UCSD-AML1 (cell line): Measurements from ENCODE around the gene SMAD7.

Source experiments
- DNase-seq: peaks from one replicate; lab custom pipeline; 2025; ENCODE audit not compliant: unreplicated experiment; lab: John Stamatoyannopoulos, UW

The SMAD7 gene

GRCh38 chr18:48931680-48932461 is 18.9 kb downstream of the SMAD7 start:
- no peak for DNase-seq

- DNase-seq, result no peak
Observed at GRCh38 chr18:48930926-48931325, 19.8 kb downstream of the SMAD7 start.

- no peak for DNase-seq
Observed at GRCh38 chr18:48929941-48930713, 20.6 kb downstream of the SMAD7 start.

- DNase-seq, result no peak
Observed at GRCh38 chr18:48929212-48929612, 21.6 kb downstream of the SMAD7 start.

DNA sequence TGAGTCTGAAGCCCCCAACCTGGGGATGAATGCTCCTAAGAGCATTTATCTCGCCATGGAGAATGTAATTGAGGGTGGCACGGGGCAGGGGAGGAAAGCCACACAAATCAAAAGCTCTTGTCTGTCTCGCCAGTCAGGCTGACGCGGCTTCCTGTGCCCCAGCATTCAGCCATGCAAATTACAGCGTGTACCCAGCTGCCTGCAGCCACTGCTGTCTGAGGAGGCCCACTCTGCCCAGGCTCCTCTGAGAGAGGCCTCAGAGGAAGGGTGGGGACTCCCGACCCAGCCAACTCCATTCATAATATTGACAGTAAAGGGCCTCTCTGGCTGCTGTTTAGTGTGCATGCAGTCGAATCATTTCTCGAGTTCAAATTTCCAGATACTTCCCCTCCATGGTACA is 22.0 kb downstream of the SMAD7 start:
- DNase-seq, result peak; percentile 69

DNA sequence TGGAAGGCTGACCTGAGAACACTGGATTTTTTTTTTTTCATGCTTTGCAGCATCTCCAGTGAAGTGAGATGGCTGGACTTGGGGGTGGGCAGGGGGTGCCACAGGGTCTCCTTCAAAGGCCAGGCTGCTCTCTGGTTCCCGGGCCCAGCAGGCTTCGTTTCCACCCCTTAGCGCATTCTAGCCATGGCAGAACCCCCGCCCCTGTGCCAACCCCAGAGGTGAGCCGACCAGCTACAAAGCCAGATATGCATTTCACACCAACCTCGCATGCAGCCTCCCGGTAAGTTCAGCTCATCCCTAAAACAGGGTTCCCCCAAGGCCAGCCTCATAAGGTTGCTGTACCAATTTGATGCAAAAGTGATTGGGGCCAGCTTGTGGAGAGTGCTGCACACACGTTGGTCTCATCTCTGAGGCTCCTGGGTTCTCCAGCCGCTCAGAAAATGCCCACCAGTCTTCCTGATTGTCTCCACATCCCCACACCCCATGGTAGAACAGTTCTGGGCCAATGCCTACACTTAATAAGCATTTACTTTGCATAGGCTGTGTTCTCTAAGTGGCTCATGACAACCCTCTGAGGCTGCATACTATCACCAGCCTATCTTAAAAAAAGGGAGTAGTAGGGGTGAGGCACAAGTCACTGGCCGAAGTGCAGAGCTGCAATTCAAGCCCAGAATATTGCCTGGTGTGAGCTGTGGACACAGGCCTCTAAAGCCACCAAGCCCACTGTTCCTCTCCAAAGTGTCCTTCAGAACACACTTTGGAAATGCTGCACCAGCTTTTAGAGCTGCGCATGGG is 23.3 kb downstream of the SMAD7 start:
- DNase-seq, result no peak

GRCh38 chr18:48926420-48926857 is 24.3 kb downstream of the SMAD7 start:
- DNase-seq, result no peak

- no peak for DNase-seq
Observed at GRCh38 chr18:48925491-48925780, 25.3 kb downstream of the SMAD7 start.

DNA sequence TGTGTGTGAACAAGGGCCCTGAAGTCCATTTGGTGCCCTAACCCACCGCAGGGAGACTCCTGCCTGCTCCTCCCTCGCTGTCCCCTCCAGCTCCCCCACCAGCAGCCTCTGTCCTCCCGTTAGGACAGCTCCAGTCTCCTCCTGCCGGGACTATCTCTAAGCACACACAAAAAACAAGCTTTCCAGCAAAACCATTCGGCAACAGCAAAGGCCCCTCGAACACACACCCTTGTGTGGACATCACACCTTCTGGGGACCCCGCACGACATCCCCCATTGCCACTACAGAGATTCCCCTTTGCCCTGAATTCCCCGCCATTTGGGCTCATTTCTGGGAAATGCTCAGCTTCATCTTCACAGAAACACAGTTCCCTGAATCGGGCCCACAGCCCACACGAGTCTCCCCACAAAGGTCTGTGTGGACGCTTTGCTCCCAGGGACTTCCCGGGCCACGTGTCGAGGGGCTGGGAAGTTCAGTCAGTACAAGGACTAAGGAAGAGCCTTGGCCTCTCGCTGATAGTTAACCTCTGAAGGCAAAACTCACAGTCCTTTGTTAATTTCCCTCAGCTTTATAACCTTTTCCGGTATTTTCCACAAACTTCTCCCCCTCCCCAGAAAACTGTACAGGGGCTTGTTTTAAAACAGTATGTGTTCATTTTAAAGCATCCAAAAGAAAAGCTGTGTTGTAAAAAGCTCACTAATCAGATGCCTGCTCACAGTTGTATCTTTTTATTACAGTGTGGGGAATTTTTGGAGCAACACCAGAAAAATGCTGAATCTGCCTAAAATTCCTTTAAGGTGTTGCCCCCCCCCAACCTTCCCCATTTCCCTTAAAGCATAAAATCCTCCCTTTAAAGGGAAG is 25.9 kb downstream of the SMAD7 start:
- DNase-seq, result no peak

DNA sequence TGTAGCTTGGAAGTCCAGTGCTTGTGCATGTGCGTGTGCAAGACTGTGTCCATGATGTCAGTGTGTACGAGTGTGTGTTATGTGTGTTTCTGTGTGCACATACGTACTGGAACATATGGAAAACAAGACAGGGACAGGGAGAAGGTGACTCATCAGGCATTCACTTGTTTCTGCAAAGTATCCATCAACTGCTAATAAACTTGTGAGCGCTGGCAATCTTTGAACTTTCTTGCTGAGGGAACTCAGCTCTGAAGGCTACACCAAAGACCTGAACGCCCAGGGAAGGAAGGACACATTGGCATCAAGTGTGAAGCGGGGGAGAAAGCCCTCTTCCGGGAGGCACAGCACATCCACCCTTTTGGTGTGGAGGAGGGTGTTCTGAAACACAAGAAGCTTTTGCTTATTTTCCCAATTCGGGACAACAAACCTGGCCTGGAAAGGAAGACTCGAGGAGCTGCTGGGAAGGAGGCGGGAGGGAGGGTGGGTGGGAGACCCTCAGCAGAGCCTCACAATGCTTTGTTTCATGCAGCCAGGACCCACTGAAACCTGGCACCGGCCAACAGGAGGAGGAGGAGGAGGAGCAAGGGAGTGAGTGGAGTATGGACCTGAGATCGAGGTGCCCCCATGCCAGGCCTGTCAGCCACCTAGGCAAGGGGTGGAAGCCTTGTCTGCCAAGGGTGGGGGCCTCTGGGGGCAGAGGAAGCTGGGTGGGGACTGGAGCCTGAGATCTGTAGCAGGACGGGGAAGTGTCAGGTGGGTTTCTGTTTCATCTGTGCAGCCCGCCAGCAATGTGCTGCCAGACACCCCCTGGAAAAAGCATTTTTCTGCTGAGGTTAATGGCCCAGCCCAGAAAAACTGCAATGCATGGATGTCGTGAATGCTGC is 26.8 kb downstream of the SMAD7 start:
- DNase-seq, result no peak

- DNase-seq, result peak; percentile 69
Observed at GRCh38 chr18:48922801-48923730, 27.7 kb downstream of the SMAD7 start.

- DNase-seq, result no peak
Observed at GRCh38 chr18:48922226-48922800, 28.5 kb downstream of the SMAD7 start.

DNA sequence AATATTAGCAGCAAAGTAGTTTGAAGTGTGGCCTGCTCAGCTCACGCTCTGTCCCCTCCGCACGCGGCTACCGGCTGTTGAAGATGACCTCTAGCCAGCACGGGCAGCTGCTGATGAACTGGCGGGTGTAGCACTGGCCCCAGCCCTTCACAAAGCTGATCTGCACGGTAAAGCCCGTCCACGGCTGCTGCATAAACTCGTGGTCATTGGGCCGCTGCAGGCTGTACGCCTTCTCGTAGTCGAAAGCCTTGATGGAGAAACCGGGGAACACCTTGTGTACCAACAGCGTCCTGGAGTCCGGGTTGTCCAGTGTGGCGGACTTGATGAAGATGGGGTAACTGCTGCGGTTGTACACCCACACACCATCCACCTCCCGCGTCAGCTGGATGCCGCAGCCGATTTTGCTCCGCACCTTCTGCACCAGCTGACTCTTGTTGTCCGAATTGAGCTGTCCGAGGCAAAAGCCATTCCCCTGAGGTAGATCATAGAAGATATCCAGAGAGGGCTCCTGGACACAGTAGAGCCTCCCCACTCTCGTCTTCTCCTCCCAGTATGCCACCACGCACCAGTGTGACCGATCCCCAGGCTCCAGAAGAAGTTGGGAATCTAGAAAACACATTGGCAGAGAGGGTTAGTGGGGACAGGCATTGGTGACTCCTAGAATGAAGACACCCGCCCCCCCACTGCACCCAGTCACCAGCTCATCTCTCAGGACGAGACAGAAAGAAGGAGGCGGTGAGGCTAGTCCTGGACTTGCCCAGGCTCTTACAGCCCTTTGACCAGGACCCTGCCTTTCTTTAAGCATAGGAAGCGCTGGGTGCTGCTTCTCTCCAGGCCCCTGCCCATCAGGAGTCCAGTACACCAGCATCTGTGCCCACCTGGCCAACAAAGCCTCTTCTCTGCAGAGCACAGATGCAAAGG is 29.2 kb downstream of the SMAD7 start:
- DNase-seq, result no peak

- DNase-seq, result no peak
Observed at GRCh38 chr18:48920408-48921038, 30.2 kb downstream of the SMAD7 start.

- DNase-seq, result no peak
Observed at GRCh38 chr18:48919547-48919946, 31.2 kb downstream of the SMAD7 start.

GRCh38 chr18:48918660-48919456 is 31.9 kb downstream of the SMAD7 start:
- DNase-seq, result no peak
